ENCODE results near the gene NOS3. TPM values are rescaled to one million over a fixed set of nuclear protein-coding genes. Genes with fewer than 3 reads are reported as not detected.

NOS3 gene
- polyA plus RNA-seq, 3 donors, result 0.26 to 0.72 (median 0.39) TPM

DNA sequence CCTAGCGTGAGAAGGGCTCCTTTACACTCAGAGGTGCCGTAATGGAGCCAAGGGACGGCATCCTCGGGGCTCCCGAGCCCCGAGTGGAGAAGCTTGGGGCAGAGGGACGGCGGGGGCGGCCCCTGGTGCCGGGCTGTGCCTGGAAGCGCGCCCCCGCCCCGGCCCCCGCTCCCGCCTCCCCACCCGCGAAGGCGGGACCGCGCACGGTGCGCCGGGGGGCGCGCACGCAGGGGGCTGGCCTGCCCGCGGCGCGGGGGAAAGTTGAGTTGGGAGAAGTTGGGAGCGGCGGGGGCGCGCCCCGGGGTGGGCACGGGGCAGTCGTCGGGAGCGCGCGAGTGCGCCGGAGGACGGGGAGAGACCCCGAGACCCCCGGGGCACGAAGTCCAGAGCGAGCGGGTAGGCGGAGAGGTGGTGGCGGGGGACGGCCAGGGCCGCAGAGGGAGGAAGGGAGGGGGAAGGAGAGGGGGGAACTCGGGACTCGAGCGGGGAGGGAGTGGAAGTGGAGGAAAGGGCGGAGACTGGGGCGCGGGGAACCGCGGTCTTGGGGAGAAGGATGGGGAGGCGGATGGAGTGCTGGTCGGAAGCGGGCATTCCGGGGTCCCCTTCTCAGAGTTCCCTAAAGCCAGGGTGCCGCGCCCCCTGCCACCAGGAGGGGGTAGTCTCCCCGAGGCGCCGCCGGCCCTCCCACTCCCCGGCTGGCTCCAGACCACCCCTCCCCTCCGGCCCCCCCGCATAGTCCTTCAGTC, 68.7 kb downstream of the NOS3 start, which contains the start of gene SLC4A2:
SLC4A2 (plus strand) TSS at position 223 of the 746 bp plus-strand sequence. CDS start 2,399 bp downstream, outside the sequence.
- Histone ChIP-seq H3K36me3 (replicated peaks in 1 of 2; ENCODE audit: control insufficient read depth in 1 of 2, insufficient read depth in 2 of 2, low read length in 2 of 2) (peaks cover 13 to 26% of the 10 kb centered on the region in 2 donors), H3K27me3 (ENCODE audit: control insufficient read depth in 2 of 2, insufficient read depth in 2 of 2, low read length in 2 of 2) (no peaks in the 10 kb centered on the region), H4K20me1 (ENCODE audit: insufficient read depth, low read length) (peaks cover 49% of the 10 kb centered on the region), H2AFZ (ENCODE audit: insufficient read depth, low read depth, low read length, poor library complexity, severe bottlenecking) (peak within 1 kb of the TSS; percentile 87), H3K9me3 (replicated peaks in 1 of 2; ENCODE audit: control insufficient read depth in 1 of 2, insufficient read depth in 1 of 2, low read length in 2 of 2) (no peaks in the 10 kb centered on the region), H3K4me1 (ENCODE audit: control insufficient read depth in 1 of 2, insufficient read depth in 2 of 2, low read length in 2 of 2) (peaks cover 35 to 43% of the 10 kb centered on the region in 2 donors), H3K4me2 (replicated peaks; ENCODE audit: extremely low read depth, low read length, poor library complexity, severe bottlenecking) (peak within 1 kb of the TSS; percentile 98), H3K4me3 (replicated peaks in 1 of 3; ENCODE audit: low read depth in 2 of 3, low read length in 3 of 3) (peak within 1 kb of the TSS; percentile 66 to 97 (median 94)), H3K27ac (ENCODE audit: low read depth in 1 of 2, low read length in 2 of 2) (peak within 1 kb of the TSS; percentile 82 to 89), H3K9ac (ENCODE audit: insufficient read depth, low read length, poor library complexity, severe bottlenecking) (peak within 1 kb of the TSS; percentile 72), H3K79me2 (ENCODE audit: insufficient read depth, low read length) (peaks cover 38% of the 10 kb centered on the region)
- peaks cover 36% of the 10 kb centered on the region for H3K4me1 Mint-ChIP-seq
- H3K27ac Mint-ChIP-seq, result peak within 1 kb of the TSS; percentile 82 to 93 (median 89)
- intact Hi-C loops (cut with micrococcal nuclease), result loop anchor here (2.0 kb wide), 4 partner anchors 21 to 51 kb away; partner anchors contain the start of genes AGAP3 (in 1 of the 2) and FASTK (in 1 of the 2)
- WGBS (ENCODE audit: insufficient coverage), result under 1% methylated on average over 51 of the region's 75 CpGs
- peaks cover 0 to 1% (median under 1%) of the 10 kb centered on the region in 3 donors for H3K27me3 Mint-ChIP-seq (ENCODE audit: low read depth in 3 of 3)
- H3K4me3 Mint-ChIP-seq, result peak within 1 kb of the TSS; percentile 93 to 98
- peaks cover 15 to 28% of the 10 kb centered on the region in 2 donors for H3K36me3 Mint-ChIP-seq
- peak; percentile 66 to 69 (median 67) for DNase-seq
- TF ChIP-seq, protein P1, sequence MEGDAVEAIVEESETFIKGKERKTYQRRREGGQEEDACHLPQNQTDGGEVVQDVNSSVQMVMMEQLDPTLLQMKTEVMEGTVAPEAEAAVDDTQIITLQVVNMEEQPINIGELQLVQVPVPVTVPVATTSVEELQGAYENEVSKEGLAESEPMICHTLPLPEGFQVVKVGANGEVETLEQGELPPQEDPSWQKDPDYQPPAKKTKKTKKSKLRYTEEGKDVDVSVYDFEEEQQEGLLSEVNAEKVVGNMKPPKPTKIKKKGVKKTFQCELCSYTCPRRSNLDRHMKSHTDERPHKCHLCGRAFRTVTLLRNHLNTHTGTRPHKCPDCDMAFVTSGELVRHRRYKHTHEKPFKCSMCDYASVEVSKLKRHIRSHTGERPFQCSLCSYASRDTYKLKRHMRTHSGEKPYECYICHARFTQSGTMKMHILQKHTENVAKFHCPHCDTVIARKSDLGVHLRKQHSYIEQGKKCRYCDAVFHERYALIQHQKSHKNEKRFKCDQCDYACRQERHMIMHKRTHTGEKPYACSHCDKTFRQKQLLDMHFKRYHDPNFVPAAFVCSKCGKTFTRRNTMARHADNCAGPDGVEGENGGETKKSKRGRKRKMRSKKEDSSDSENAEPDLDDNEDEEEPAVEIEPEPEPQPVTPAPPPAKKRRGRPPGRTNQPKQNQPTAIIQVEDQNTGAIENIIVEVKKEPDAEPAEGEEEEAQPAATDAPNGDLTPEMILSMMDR (IDR thresholded peaks at IDR 0.05), result peak; percentile 51
- no peaks in the 10 kb centered on the region for H3K9me3 Mint-ChIP-seq

DNA sequence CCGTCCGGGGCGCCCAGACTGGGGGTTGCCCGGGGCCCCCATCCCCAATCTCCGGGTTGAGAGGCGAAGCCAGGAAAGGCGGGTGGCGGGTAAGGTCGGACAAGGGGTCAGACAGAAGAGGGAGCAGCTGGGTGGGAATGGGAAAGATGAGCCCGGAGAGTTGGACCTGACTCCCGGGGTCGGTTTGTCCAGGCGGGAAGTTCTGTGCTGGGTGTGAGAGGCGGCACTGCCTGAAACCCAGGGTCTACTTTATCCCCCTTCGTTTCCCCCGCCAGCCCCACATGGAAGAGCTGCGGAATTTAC, 69.2 kb downstream of the NOS3 start:
- intact Hi-C loops (cut with micrococcal nuclease), result no loop called here
- peak overlapping the region in 3 of 7 donors; percentile 42 to 86 (median 72) for H3K27ac Mint-ChIP-seq
- Histone ChIP-seq H2AFZ (ENCODE audit: insufficient read depth, low read depth, low read length, poor library complexity, severe bottlenecking) (peak overlapping the region; percentile 87), H3K4me2 (replicated peaks; ENCODE audit: extremely low read depth, low read length, poor library complexity, severe bottlenecking) (peak overlapping the region; percentile 98), H3K4me3 (replicated peaks in 1 of 3; ENCODE audit: low read depth in 2 of 3, low read length in 3 of 3) (peak overlapping the region; percentile 66 to 97 (median 94)), H3K79me2 (ENCODE audit: insufficient read depth, low read length) (peaks cover 38% of the 10 kb centered on the region), H3K4me1 (ENCODE audit: control insufficient read depth in 1 of 2, insufficient read depth in 2 of 2, low read length in 2 of 2) (peaks cover 35 to 43% of the 10 kb centered on the region in 2 donors), H3K27me3 (ENCODE audit: control insufficient read depth in 2 of 2, insufficient read depth in 2 of 2, low read length in 2 of 2) (no peaks in the 10 kb centered on the region), H4K20me1 (ENCODE audit: insufficient read depth, low read length) (peaks cover 54% of the 10 kb centered on the region), H3K9ac (ENCODE audit: insufficient read depth, low read length, poor library complexity, severe bottlenecking) (peak overlapping the region; percentile 72), H3K36me3 (replicated peaks in 1 of 2; ENCODE audit: control insufficient read depth in 1 of 2, insufficient read depth in 2 of 2, low read length in 2 of 2) (peaks cover 19 to 31% of the 10 kb centered on the region in 2 donors), H3K9me3 (replicated peaks in 1 of 2; ENCODE audit: control insufficient read depth in 1 of 2, insufficient read depth in 1 of 2, low read length in 2 of 2) (no peaks in the 10 kb centered on the region), H3K27ac (ENCODE audit: low read depth in 1 of 2, low read length in 2 of 2) (peak overlapping the region in 1 of 2 donors; percentile 12)
- no peak for DNase-seq
- no peaks in the 10 kb centered on the region for H3K9me3 Mint-ChIP-seq
- H3K36me3 Mint-ChIP-seq, result peaks cover 16 to 28% of the 10 kb centered on the region in 2 donors
- peaks cover 0 to 1% (median 0%) of the 10 kb centered on the region in 3 donors for H3K27me3 Mint-ChIP-seq (ENCODE audit: low read depth in 3 of 3)
- WGBS (ENCODE audit: insufficient coverage), result 0% methylated on average over 8 of the region's 17 CpGs
- peaks cover 36% of the 10 kb centered on the region for H3K4me1 Mint-ChIP-seq
- TF ChIP-seq, protein P1 (IDR thresholded peaks at IDR 0.05), result no peak
- H3K4me3 Mint-ChIP-seq, result peak overlapping the region; percentile 84 to 98

All from CD14-positive monocyte (primary cell).